Measurements from ENCODE around the gene TMEM198.
A peak's percentile ranks its signal among the peaks of the same experiment; 100 is the strongest.

The TMEM198 gene

DNA sequence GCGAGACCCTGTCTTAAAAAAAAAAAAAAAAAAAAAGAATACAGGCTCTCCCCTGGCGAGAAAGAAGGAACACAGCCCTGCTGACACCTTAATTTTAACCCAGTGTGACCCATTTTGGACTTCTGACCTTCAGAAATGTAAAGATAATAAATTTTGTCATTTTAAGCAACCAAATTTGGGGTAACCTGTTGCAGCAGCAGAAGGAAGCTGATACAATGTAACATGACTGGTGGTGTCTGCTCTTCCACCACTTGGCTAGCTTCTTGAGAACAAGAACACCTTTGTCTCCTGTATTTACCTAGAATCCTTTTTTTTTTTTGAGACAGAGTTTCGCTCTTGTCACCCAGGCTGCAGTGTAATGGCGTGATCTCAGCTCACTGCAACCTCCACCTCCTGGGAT is 47.3 kb downstream of the TMEM198 start:
- no peak for DNase-seq

DNA sequence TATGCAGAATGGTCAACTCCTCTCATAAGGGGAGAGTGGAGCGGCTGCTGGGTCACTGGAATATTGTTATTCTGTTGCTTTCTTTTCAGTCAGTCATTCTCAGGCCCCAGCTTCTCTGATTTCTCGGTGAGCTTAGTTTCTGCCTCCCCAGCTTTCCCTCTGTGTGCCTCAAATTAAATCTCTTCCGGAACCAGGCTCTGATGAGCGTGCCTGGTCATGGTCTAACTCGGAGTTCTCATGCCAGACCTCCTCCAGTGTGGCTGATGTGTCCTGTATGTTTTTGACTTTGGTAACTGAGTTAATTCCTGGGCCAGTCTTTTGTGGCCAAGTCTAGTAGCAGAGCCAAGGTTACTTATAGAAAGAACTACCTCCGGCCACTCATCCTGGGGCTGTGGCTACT is 48.9 kb downstream of the TMEM198 start:
- DNase-seq = no peak

DNA sequence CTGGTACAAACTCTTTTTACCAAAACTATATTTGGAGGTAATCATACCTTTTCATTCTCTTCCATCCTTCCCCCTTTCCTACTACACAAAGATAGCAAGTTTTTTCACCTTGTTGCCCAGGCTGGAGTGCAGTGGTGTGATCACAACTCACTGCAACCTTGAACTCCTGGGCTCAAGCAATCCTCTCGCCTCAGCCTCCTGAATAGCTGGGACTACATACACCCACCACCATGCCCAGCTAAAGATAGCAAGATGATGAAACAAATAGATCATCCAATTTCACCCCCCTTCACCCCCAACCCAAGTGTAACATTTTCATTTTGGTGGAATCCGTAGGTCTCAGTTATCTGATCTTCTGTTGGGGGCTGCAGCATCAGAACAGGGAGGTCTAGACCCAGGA is 49.3 kb downstream of the TMEM198 start:
- DNase-seq = no peak

DNA sequence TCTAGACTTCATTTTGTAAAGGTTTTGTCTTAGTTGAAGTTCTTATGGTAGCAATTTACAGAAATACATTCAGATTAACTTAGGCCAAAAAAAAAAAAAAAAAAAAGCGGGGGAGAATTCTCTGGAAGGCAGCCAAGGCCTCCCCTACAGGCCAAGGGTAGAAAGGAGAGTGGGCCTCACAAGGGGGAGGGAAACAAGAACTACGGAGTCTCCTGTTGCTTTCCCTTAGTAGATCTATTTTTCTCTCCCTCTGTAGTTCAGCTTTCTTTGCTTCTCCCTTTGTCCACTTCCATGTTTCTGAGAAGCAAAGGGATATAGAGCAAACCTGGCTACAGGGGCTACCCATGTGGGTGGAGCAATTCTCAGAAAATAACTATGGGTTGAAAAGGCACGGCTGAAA is 51.4 kb downstream of the TMEM198 start:
- no peak for DNase-seq

- DNase-seq = no peak
Observed at GRCh38 chr2:219596954-219597551, 53.2 kb downstream of the TMEM198 start.

- peak; percentile 88 for DNase-seq
Observed at GRCh38 chr2:219597552-219598307, 53.9 kb downstream of the TMEM198 start, which contains the start of gene STK11IP. STK11IP (plus strand) TSS chr2:219597857; CDS start chr2:219598120, 263 bp downstream.

DNA sequence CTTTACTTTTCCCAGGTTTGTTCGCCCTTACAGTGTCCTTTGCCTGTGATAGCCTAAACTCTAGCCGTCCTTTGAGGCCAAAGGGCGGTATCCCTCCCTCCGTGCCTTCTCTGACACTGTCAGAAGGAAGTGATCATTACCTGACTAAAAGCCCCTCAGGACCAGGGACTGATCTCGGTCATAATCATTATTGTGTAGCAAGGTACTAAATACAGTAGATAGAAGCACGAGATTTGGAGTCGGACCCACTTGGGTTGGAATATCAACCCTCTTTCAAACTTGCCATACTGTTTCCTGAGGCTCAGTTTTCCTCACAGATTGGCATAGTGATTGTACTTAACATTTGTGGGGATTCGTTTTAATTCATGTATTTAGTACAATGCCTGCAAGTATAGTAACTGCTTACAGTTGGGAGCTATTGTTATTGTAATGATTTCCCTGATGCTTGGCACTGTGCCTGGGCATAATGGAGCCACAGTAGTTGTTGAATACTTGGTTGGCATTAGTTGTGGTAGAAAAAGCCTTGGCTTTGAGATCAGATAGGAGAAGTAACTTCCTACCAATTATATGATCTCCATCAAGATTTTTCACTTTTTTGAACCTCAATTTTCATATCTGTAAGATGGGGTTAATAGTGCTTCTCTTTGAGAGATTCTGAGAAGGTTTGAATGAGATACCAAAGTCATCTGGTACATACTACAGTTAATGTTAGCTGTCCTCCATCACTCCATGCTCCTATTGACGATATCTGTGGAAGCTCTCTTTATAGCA is 54.7 kb downstream of the TMEM198 start:
- DNase-seq = no peak

Data from CD4-positive, alpha-beta T cell treated with Interleukin-15 for 1 hour (primary cell).